K562 (cell line): Measurements from ENCODE around the gene TIMM17B. TPM values are rescaled to one million over a fixed set of nuclear protein-coding genes. Genes with fewer than 3 reads are reported as not detected.

Source experiments
- ATAC-seq: fragments of 200-7000 bp; cut with Tn5 transposase; 3 replicates; pipeline ENCODE4 v1.9.1; 2020; ENCODE audit warnings: moderate library complexity
- BruUV-seq: library from RNA; stranded (reverse); fragments of 400-500 nt; replicated peaks from 2 replicates; lab custom pipeline; 2021; lab: Mats Ljungman, UMichigan
- CTCF ChIA-PET: fragments of 300-600 bp; formaldehyde crosslinking; extraction: SDS; loops from one replicate; lab custom pipeline; 2021; ENCODE audit warnings: low intra/inter-chr PET ratio; lab: Yijun Ruan, JAX
- POLR2A ChIA-PET: fragments of 300-600, 350-650 bp; sonication (Branson Sonifier 250); formaldehyde crosslinking; extraction: SDS; loops from one replicate; lab custom pipeline; 2021; ENCODE audit warnings: antibody characterized with exemption, inconsistent platforms; lab: Yijun Ruan, JAX
- DNase-seq, 4 experiments: peaks; one replicate each; pipeline versions ENCODE4 v3.0.0 to v3.0.0-alpha.2; 2011 to 2018; ENCODE audit warnings: low spot score in 3 of 4, mixed read lengths in 3 of 4; ENCODE audit errors: extremely low read depth in 1 of 4
- FAIRE-seq: peaks from 2 replicates; lab custom pipeline; 2011; peaks lifted over from hg19 to GRCh38; lab: Jason Lieb, UNC
- H2AFZ ChIP-seq: 2 replicates; pipeline ENCODE4 v1.6.0; 2011; ENCODE audit warnings: low read depth, low read length, control low read depth, inconsistent platforms
- H3K27ac ChIP-seq: fragments of 200-600 bp; 3 replicates; pipeline ENCODE4 v1.8.0; 2011; ENCODE audit warnings: low read depth, mild to moderate bottlenecking, control low read depth, inconsistent platforms, low read length, moderate library complexity, mixed read lengths; ENCODE audit errors: extremely low read depth
- H3K27me3 ChIP-seq, 2 experiments: fragments of 300-600 bp in 1 of 2; 2 replicates in 1 of 2; 3 replicates in 1 of 2; pipeline versions ENCODE4 v1.6.0 to v1.8.0; 2011; ENCODE audit warnings: inconsistent platforms in 2 of 2, low read length in 2 of 2, mild to moderate bottlenecking in 1 of 2, mixed read lengths in 1 of 2, moderate library complexity in 1 of 2; ENCODE audit not compliant: control insufficient read depth in 2 of 2, insufficient read depth in 2 of 2
- H3K36me3 ChIP-seq: fragments of 300-600 bp; 3 replicates; pipeline ENCODE4 v1.8.0; 2011; ENCODE audit warnings: mild to moderate bottlenecking, low read length, inconsistent platforms; ENCODE audit not compliant: control insufficient read depth, insufficient read depth
- H3K4me1 ChIP-seq, 2 experiments: fragments of 200-600 bp in 1 of 2; replicated peaks in 1 of 2; 2 replicates in 1 of 2; 3 replicates in 1 of 2; pipeline versions ENCODE4 v1.5.1 to v1.8.0; 2011; ENCODE audit warnings: inconsistent platforms in 2 of 2, low read length in 2 of 2, mild to moderate bottlenecking in 1 of 2, mixed read lengths in 1 of 2, moderate library complexity in 1 of 2; ENCODE audit not compliant: control insufficient read depth in 2 of 2, insufficient read depth in 2 of 2
- H3K4me2 ChIP-seq: 2 replicates; pipeline ENCODE4 v1.6.1; 2011; ENCODE audit warnings: low read length, control low read depth, inconsistent platforms, mixed read lengths; ENCODE audit not compliant: insufficient read depth
- H3K4me3 ChIP-seq: fragments of 200-600 bp; sonication (generic), shearing (Covaris generic); 2 replicates; pipeline ENCODE4 v1.5.1; 2016; ENCODE audit warnings: control low read depth, inconsistent platforms
- H3K79me2 ChIP-seq: fragments of 200-600 bp; 3 replicates; pipeline ENCODE4 v1.8.0; 2011; ENCODE audit warnings: low read length, inconsistent platforms; ENCODE audit not compliant: control insufficient read depth, insufficient read depth
- H3K9ac ChIP-seq, 2 experiments: 2 replicates each; pipeline versions ENCODE4 v1.6.0 to v1.6.1; 2011; ENCODE audit warnings: low read depth in 2 of 2, low read length in 2 of 2, control low read depth in 1 of 2, inconsistent platforms in 1 of 2, mild to moderate bottlenecking in 1 of 2, mixed read lengths in 1 of 2; ENCODE audit not compliant: insufficient read depth in 1 of 2
- H3K9me1 ChIP-seq: one replicate; pipeline ENCODE4 v1.6.0; 2011; ENCODE audit warnings: inconsistent platforms, mild to moderate bottlenecking, low read length, moderate library complexity; ENCODE audit not compliant: control insufficient read depth, insufficient read depth
- H3K9me3 ChIP-seq: replicated peaks from 2 replicates; pipeline ENCODE4 v1.5.1; 2011; ENCODE audit warnings: low read depth, low read length, inconsistent platforms; ENCODE audit not compliant: control insufficient read depth, insufficient read depth
- H4K20me1 ChIP-seq: replicated peaks from 2 replicates; pipeline ENCODE4 v1.6.1; 2011; ENCODE audit warnings: low read length, inconsistent platforms, mixed read lengths; ENCODE audit not compliant: control insufficient read depth, insufficient read depth
- GABPA ChIP-seq: fragments of 200-800 bp; sonication (Bioruptor generic); conservative IDR thresholded peaks from 2 replicates; pipeline ENCODE4 v1.6.1; 2016; ENCODE audit warnings: low read depth, missing genetic modification characterization, missing compliant biosample characterization
- HSF4 ChIP-seq: fragments of 250-450 bp; sonication (Bioruptor Pico); IDR thresholded peaks from 2 replicates; pipeline ENCODE4 v2.1.2; 2022; ENCODE audit warnings: mild to moderate bottlenecking, moderate library complexity, borderline replicate concordance
- ID3 ChIP-seq, 2 experiments: fragments of 250-450 bp in 1 of 2; fragments of 450-650 bp in 1 of 2; sonication (Bioruptor Pico) in 1 of 2; IDR thresholded peaks; 2 replicates each; pipeline versions ENCODE4 v1.6.1 to v1.8.0; 2016 to 2021; ENCODE audit warnings: mild to moderate bottlenecking in 2 of 2, moderate library complexity in 2 of 2, missing compliant biosample characterization in 1 of 2, missing genetic modification characterization in 1 of 2
- MYNN ChIP-seq, 2 experiments: sonication (generic); formaldehyde crosslinking in 1 of 2; IDR thresholded peaks; 2 replicates each; pipeline versions ENCODE4 v1.5.0 to v1.6.1; 2016 to 2020; ENCODE audit warnings: antibody characterized with exemption in 1 of 2, missing genetic modification reagents in 1 of 2
- POLR2G ChIP-seq: fragments of 200-400 bp; formaldehyde crosslinking; IDR thresholded peaks from 2 replicates; pipeline ENCODE4 v1.6.1; 2017; ENCODE audit warnings: low read depth, mild to moderate bottlenecking, antibody characterized with exemption, low read length, moderate library complexity
- RBFOX2 ChIP-seq: fragments of 200-400 bp; formaldehyde crosslinking; IDR thresholded peaks from 2 replicates; pipeline ENCODE4 v1.6.1; 2017; ENCODE audit warnings: low read depth, mild to moderate bottlenecking, low read length, moderate library complexity
- YY1 ChIP-seq, 3 experiments: IDR thresholded peaks; 2 replicates each; pipeline ENCODE4 v1.6.1; 2011; ENCODE audit warnings: low read length in 2 of 3, mild to moderate bottlenecking in 2 of 3, moderate library complexity in 2 of 3, borderline replicate concordance in 1 of 3, control low read depth in 1 of 3, low read depth in 1 of 3; ENCODE audit not compliant: insufficient read depth in 3 of 3, insufficient replicate concordance in 2 of 3, control insufficient read depth in 1 of 3, insufficient read length in 1 of 3; ENCODE audit errors: extremely low read depth in 1 of 3
- ZNF175 ChIP-seq: fragments of 200-800 bp; sonication (Bioruptor generic); IDR thresholded peaks from 2 replicates; pipeline ENCODE4 v1.6.1; 2016; ENCODE audit warnings: low read depth, mild to moderate bottlenecking, missing genetic modification characterization, missing compliant biosample characterization
- WGBS: fragments of 100-300 bp; shearing (Covaris generic); methylation state at CpG from one replicate; pipeline ENCODE4 v1.1.6; 2016; ENCODE audit warnings: low coverage, mixed read lengths; ENCODE audit not compliant: insufficient coverage; ENCODE audit errors: missing lambda C conversion rate; 5-methylcytosine and 5-hydroxymethylcytosine counted together
- in situ Hi-C: fragments of 300-500 bp; cut with MboI; formaldehyde crosslinking; loops from 4 replicates; pipeline ENCODE4 v1.15.0; 2018; ENCODE audit warnings: inconsistent platforms, mixed read lengths
- intact Hi-C: fragments of 100-400 bp; cut with micrococcal nuclease; formaldehyde crosslinking; loops from 2 replicates; pipeline ENCODE4 v1.14.2; 2022
- polyA plus RNA-seq, 8 experiments: library from polyadenylated mRNA; depleted of rRNA in 4 of 8; stranded (reverse) in 5 of 8; unstranded in 3 of 8; fragments of >200 nt; fragmentation: Nextera tagmentation in 2 of 8; fragmentation: Illumina TruSeq in 1 of 8; extraction: Ambion mirVana in 2 of 8; extraction: Trizol in 1 of 8; gene quantifications; 2 replicates each; pipeline versions ENCODE4 v1.2.1 to v1.2.3, GENCODE V29; 2011 to 2014; ENCODE audit warnings: inconsistent platforms in 1 of 8, missing spikeins in 1 of 8
- total RNA-seq, 7 experiments: library from RNA; depleted of rRNA in 6 of 7; stranded (reverse); fragments of >200 nt in 6 of 7; fragmentation: Illumina TruSeq in 2 of 7; extraction: Trizol in 2 of 7; gene quantifications; 2 replicates each; pipeline versions ENCODE4 v1.2.1 to v1.2.3, GENCODE V29; 2011 to 2021; ENCODE audit warnings: low replicate concordance in 1 of 7
- TF ChIP-seq, protein P1 (sequence below): fragments of 450-650 bp; IDR thresholded peaks from one replicate; pipeline ENCODE4 v1.6.1; 2018; ENCODE audit warnings: mild to moderate bottlenecking, moderate library complexity; ENCODE audit not compliant: partially characterized antibody

Gene TIMM17B
- total and polyA plus RNA-seq, 9 of the 15 experiments (the other 6 are each of a cell fraction or from before 2014, with no cell fraction given) = 9.9 to 184 (median 115) TPM

DNA sequence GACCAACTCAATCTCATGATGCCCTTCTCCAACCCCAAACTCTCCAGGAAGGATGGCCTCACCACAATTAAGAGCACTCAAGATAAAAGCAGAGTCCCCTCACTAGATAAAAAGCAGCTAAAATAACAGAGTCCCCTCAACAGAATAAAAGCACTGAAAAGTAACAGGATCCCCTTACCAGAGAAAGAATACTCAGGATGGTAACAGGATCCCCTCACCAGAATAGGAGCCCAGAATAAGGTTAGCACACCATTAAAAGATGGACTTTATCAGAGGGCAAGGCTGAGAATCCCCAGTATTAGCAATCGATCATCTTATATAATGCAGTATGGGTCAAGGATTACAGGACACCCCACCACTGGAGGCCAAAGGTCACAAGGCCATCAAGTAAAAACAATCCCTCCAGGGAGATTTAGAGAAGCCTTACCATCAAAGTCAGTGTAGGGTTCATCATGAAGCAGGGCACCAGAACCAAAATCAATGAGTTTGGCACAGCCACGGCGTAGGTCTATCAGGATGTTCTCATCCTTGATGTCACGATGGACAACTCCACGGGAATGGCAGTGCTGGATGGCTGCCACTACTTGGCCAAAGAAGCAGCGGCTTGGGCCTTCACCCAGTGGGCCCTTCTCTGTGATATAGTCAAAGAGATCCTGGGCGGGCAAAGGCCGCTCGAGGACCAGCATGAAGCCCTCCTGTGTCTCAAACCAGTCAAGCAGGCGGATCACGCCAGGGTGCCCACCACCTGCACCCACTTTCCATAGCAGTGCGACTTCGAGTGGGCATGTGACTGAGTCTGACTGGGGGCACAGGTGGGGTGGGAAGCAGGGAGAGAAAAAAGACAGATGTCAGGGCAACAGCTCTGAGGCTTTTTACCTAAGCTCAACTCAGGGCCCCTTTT lies 17.3 kb upstream of the TIMM17B start:
- peaks cover 77% of the 10 kb centered on the region for H3K79me2 ChIP-seq
- FAIRE-seq = no peak

More for the DNA sequence above, 17.3 kb upstream of the TIMM17B start:
- CTCF ChIA-PET = no interaction called here
- DNase-seq (no peak), ATAC-seq (no peak)
- Histone ChIP-seq H3K36me3 (peaks cover 56% of the 10 kb centered on the region), H3K4me2 (peak overlapping the region; percentile 67), H3K4me1 (peaks cover 37 to 38% of the 10 kb centered on the region in 2 experiments), H3K4me3 (no peak overlapping the region), H3K9me3 (no peaks in the 10 kb centered on the region), H3K9ac (peak overlapping the region in 1 of 2 experiments; percentile 82; a peak in 2 of 4 replicates), H2AFZ (no peak overlapping the region), H4K20me1 (peaks cover 40% of the 10 kb centered on the region), H3K27ac (no peak overlapping the region; the same call in 2 of the 3 replicates), H3K9me1 (no peaks in the 10 kb centered on the region), H3K27me3 (no peaks in the 10 kb centered on the region; a peak in 1 of 5 replicates)
- intact Hi-C loops = loop anchor here (5.0 to 10.0 kb wide), 2 partner anchors 153 to 280 kb away; partner anchors contain the start of gene GLOD5
- in situ Hi-C loops = no loop called here
- BruUV-seq = no TSS peak
- WGBS = 85% methylated on average over 11 of the region's 13 CpGs
- POLR2A ChIA-PET = no interaction called here
- TF ChIP-seq ZNF175 (no peak), MYNN (IDR thresholded peaks at IDR 0.05) (peak; percentile 88), MYNN (CRISPR knock-in tag; IDR thresholded peaks at IDR 0.05) (no peak), POLR2G (peak; percentile 24; the same call in 1 of the 2 replicates), GABPA (tag) (no peak), HSF4 (CRISPR knock-in tag) (no peak), RBFOX2 (peak; percentile 51), YY1 (IDR thresholded peaks at IDR 0.05; ENCODE audit: borderline replicate concordance in 1 of 3, control insufficient read depth in 1 of 3, extremely low read depth in 1 of 3, insufficient read depth in 3 of 3, insufficient read length in 1 of 3, insufficient replicate concordance in 2 of 3, low read depth in 1 of 3, low read length in 2 of 3) (no peak), ID3 (CRISPR knock-in tag; IDR thresholded peaks at IDR 0.05) (no peak), ID3 (tag; IDR thresholded peaks at IDR 0.05) (no peak)
- TF ChIP-seq, protein P1, sequence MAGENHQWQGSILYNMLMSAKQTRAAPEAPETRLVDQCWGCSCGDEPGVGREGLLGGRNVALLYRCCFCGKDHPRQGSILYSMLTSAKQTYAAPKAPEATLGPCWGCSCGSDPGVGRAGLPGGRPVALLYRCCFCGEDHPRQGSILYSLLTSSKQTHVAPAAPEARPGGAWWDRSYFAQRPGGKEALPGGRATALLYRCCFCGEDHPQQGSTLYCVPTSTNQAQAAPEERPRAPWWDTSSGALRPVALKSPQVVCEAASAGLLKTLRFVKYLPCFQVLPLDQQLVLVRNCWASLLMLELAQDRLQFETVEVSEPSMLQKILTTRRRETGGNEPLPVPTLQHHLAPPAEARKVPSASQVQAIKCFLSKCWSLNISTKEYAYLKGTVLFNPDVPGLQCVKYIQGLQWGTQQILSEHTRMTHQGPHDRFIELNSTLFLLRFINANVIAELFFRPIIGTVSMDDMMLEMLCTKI = no peak
